ENCODE measurements around the gene RHBDL2.
A peak's percentile ranks its signal among the peaks of the same experiment; 100 is the strongest.
"Not testable (repeated sequence)": the region's sequence is repeated elsewhere in the genome, so short reads cannot be mapped to it uniquely, and the experiment has no call there.

The RHBDL2 gene

DNA sequence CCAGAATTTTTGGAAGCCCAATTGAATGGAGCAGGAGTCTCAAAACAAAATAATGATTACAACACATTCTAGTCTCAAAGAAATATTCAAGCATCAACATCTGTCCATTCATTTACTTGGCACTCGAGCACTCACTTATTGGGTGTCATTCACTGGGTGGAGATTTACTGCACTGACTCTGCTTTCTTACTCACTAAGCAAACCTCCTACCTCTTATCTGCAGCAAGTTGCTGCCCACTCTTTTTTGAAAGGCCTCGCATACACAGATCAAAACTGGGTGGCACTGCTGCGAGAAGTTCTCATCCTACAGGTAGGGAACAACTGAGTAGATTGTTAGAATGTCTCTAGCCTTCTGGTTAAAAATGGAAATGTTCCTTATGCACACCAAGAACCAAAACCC, 18.0 kb downstream of the RHBDL2 start:
- TF ChIP-seq JUND (IDR thresholded peaks at IDR 0.05; ENCODE audit: low read depth): no peak
- in situ Hi-C loops (cut with HindIII; ENCODE audit: low pct_unique_long_range_greater_than_20kb, low sequenced_read_pairs): no loop called here
- DNase-seq (ENCODE audit: low read depth in 1 of 2, low spot score in 1 of 2): no peak

- no peak for TF ChIP-seq JUND (IDR thresholded peaks at IDR 0.05; ENCODE audit: low read depth)
- peak in 1 of 2 experiments; percentile 24 for DNase-seq (ENCODE audit: low read depth in 1 of 2, low spot score in 1 of 2)
- in situ Hi-C loops (cut with HindIII; ENCODE audit: low pct_unique_long_range_greater_than_20kb, low sequenced_read_pairs): no loop called here
Observed at GRCh38 chr1:38919130-38919529, 22.5 kb downstream of the RHBDL2 start.

DNA sequence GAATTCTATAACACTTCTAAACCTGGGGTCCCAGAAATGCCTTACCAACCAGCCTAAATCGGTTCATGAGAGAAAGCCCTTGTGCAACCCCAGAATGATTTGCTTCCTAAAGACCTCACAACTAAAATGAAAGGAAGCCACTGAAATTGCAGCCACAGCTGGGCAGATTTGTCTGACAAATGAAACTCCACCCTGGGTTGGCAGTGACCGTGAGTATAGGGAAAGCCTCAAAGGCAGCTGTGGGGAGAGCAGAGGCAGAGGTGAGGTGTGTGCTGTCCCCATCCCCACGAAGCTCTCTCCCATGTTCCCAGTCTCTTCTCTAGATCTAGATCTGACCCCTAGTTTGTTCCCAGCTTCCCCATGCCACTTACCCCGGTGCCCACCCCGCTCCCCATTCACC, 23.1 kb downstream of the RHBDL2 start:
- in situ Hi-C loops (cut with HindIII; ENCODE audit: low pct_unique_long_range_greater_than_20kb, low sequenced_read_pairs): no loop called here
- no peak for TF ChIP-seq JUND (IDR thresholded peaks at IDR 0.05; ENCODE audit: low read depth)
- DNase-seq (ENCODE audit: low read depth in 1 of 2, low spot score in 1 of 2): no peak

DNA sequence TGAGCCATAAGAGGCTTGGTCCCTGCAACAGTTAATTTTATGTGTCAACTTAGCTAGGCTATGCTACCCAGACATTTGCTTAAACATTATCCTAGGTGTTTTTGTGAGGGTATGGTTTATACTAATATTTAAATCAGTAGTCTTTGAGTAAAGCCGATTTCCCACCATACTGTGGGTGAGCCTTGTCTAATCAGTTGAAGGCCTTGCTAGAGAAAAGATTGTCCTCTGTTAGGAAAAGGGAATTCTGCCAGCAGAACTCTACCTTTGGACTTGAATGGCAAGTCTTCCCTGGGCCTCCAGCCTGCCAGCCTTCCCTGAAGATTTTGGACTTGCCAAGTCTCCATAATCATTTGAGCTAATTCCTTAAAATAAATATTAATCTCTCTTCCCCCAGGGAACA, 23.9 kb downstream of the RHBDL2 start:
- TF ChIP-seq JUND (IDR thresholded peaks at IDR 0.05; ENCODE audit: low read depth): no peak
- in situ Hi-C loops (cut with HindIII; ENCODE audit: low pct_unique_long_range_greater_than_20kb, low sequenced_read_pairs): no loop called here

GRCh38 chr1:38917337-38917736, 24.3 kb downstream of the RHBDL2 start:
- TF ChIP-seq JUND (IDR thresholded peaks at IDR 0.05; ENCODE audit: low read depth): no peak

More for the DNA sequence above, 23.9 kb downstream of the RHBDL2 start:
- DNase-seq (ENCODE audit: low read depth in 1 of 2, low spot score in 1 of 2): no peak

GRCh38 chr1:38915352-38915948, 26.2 kb downstream of the RHBDL2 start:
- in situ Hi-C loops (cut with HindIII; ENCODE audit: low pct_unique_long_range_greater_than_20kb, low sequenced_read_pairs): no loop called here
- no peak for DNase-seq (ENCODE audit: low read depth in 1 of 2, low spot score in 1 of 2)
- TF ChIP-seq JUND (IDR thresholded peaks at IDR 0.05; ENCODE audit: low read depth): no peak

More at GRCh38 chr1:38917337-38917736, 24.3 kb downstream of the RHBDL2 start:
- in situ Hi-C loops (cut with HindIII; ENCODE audit: low pct_unique_long_range_greater_than_20kb, low sequenced_read_pairs): no loop called here
- no peak for DNase-seq (ENCODE audit: low read depth in 1 of 2, low spot score in 1 of 2)

GRCh38 chr1:38914908-38915307, 26.7 kb downstream of the RHBDL2 start:
- in situ Hi-C loops (cut with HindIII; ENCODE audit: low pct_unique_long_range_greater_than_20kb, low sequenced_read_pairs); DNase-seq (ENCODE audit: low read depth in 1 of 2, low spot score in 1 of 2): not testable (repeated sequence)

DNA sequence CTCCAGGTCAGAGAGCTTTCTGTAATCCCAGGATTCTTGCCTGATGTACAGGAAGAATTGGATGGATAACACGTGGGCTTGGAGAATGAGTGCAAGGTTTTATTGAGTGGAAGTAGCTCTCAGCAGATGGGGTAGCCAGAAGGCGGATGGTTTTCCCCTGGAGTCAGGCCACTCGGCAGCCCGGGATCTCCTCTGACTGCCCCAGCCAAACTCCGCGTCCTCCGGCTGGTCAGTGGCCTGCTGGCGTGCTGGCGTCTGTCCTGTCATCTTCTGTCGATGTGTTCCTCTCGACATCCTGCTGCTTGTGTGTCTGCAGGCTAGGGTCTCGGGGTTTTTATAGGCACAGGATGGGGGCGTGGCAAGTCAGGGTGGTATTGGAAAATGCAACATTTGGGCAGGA, 32.8 kb downstream of the RHBDL2 start:
- no peak for TF ChIP-seq JUND (IDR thresholded peaks at IDR 0.05; ENCODE audit: low read depth)
- no peak for DNase-seq (ENCODE audit: low read depth in 1 of 2, low spot score in 1 of 2)
- in situ Hi-C loops (cut with HindIII; ENCODE audit: low pct_unique_long_range_greater_than_20kb, low sequenced_read_pairs): no loop called here

- no peak for DNase-seq (ENCODE audit: low read depth in 1 of 2, low spot score in 1 of 2)
- no peak for TF ChIP-seq JUND (IDR thresholded peaks at IDR 0.05; ENCODE audit: low read depth)
- in situ Hi-C loops (cut with HindIII; ENCODE audit: low pct_unique_long_range_greater_than_20kb, low sequenced_read_pairs): no loop called here
Observed at GRCh38 chr1:38905985-38906384, 35.6 kb downstream of the RHBDL2 start.

DNA sequence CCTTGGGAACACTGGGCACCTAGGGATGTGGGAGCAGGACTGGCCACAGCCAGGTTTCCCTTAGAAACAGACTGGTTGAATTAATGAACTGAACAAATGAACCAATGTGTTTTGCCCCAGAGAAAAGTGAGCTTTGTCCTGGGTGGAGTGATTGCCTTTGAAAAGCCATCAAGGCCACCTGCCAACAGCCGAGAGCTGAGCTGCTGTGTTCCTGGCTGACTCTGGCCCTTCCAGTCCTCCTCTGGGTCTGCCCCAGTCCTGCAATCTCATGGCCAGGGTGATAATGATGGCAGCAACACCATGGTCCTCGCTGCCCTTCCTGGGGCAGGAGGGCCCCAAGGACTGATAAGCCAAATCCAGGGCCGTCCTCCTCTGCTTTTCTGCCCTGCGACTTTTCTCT, 42.1 kb downstream of the RHBDL2 start:
- in situ Hi-C loops (cut with HindIII; ENCODE audit: low pct_unique_long_range_greater_than_20kb, low sequenced_read_pairs): no loop called here
- TF ChIP-seq JUND (IDR thresholded peaks at IDR 0.05; ENCODE audit: low read depth): no peak
- no peak for DNase-seq (ENCODE audit: low read depth in 1 of 2, low spot score in 1 of 2)

DNA sequence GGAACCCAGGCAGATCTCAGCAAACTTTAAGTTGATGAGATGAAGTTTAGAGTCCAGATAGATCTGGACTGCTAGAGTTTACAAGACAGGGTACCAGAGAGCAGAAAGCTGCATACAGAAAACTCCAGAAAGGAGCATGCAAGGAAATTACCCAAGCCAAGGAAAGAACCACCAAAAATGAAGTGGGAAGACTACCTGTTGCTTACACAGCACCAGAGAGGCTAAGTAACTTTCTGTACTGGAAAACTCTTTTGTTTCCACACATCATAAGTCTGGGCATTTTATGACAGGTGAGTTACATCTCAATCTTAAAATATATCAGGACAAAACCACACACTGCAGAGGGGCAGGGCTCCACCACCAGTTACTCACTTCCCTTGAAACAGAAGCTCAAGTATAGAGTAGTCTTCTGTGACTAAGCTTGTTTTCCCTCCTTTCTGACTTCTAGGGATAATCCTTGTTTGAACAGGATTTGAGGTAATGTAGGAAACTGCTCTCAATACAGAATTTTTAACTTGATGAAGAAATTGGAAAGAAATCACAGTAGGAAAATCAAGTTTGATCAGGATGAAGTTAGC, 42.9 kb downstream of the RHBDL2 start:
- TF ChIP-seq JUND (IDR thresholded peaks at IDR 0.05; ENCODE audit: low read depth): no peak
- in situ Hi-C loops (cut with HindIII; ENCODE audit: low pct_unique_long_range_greater_than_20kb, low sequenced_read_pairs): no loop called here
- no peak for DNase-seq (ENCODE audit: low read depth in 1 of 2, low spot score in 1 of 2)

DNA sequence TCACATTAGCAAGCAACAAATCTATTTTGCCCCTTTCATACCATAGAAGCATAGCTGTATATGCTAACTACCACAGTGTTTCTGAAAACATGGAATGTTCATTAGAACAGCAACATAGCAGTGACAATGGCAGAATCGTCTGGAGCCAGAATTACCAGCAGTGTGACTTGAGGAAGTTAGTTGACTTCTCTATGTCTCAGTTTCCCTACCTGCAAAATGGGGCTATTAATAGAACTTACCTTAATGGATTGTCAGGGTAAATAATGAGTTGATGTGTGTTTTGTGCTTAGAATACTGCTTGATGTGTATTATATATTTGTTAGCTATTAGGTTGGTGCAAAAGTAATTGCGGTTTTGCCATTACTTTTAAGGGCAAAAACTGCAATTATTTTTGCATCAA, 45.5 kb downstream of the RHBDL2 start:
- no peak for DNase-seq (ENCODE audit: low read depth in 1 of 2, low spot score in 1 of 2)
- no peak for TF ChIP-seq JUND (IDR thresholded peaks at IDR 0.05; ENCODE audit: low read depth)

DNA sequence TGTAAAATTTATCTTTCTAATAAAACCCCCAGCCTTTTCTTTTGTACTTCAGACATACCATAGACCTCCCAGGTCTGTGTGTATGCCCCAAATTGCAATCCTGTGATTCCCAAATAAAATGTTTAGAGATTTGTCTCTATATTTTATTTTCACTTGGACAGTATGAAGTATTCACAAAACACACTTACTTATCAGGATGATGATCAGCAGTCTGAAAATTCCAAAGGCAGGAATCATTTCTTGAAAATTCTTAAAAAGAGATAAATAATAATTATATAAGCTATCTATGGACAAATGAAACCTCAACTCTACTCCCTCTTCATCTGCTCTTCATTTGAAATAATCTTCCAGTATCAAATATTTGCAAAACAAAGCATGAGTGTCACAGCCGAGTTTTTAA, 48.7 kb downstream of the RHBDL2 start:
- DNase-seq (ENCODE audit: low read depth in 1 of 2, low spot score in 1 of 2): no peak

More for the DNA sequence above, 45.5 kb downstream of the RHBDL2 start:
- in situ Hi-C loops (cut with HindIII; ENCODE audit: low pct_unique_long_range_greater_than_20kb, low sequenced_read_pairs): no loop called here

GRCh38 chr1:38891753-38892152, 49.9 kb downstream of the RHBDL2 start:
- in situ Hi-C loops (cut with HindIII; ENCODE audit: low pct_unique_long_range_greater_than_20kb, low sequenced_read_pairs): no loop called here
- DNase-seq (ENCODE audit: low read depth in 1 of 2, low spot score in 1 of 2): no peak
- no peak for TF ChIP-seq JUND (IDR thresholded peaks at IDR 0.05; ENCODE audit: low read depth)

More for the DNA sequence above, 48.7 kb downstream of the RHBDL2 start:
- TF ChIP-seq JUND (IDR thresholded peaks at IDR 0.05; ENCODE audit: low read depth): no peak
- in situ Hi-C loops (cut with HindIII; ENCODE audit: low pct_unique_long_range_greater_than_20kb, low sequenced_read_pairs): no loop called here
